MM.1S (cell line): ENCODE measurements around the gene ZNF438.

ENCODE experiments used
- DNase-seq: peaks from one replicate; pipeline ENCODE4 v3.0.0-alpha.2; 2015
- H2AFZ ChIP-seq: fragments of 300-600 bp; sonication (generic); 2 replicates; pipeline ENCODE4 v1.6.0; 2016; ENCODE audit warnings: antibody characterized with exemption, low read length
- H3F3A ChIP-seq: fragments of 300-600 bp; sonication (generic); 2 replicates; pipeline ENCODE4 v1.6.1; 2016; ENCODE audit warnings: mild to moderate bottlenecking, antibody characterized with exemption, low read length, moderate library complexity, mixed read lengths; ENCODE audit not compliant: insufficient read depth
- H3K27ac ChIP-seq: fragments of 300-600 bp; sonication (generic); 2 replicates; pipeline ENCODE4 v1.5.1; 2016; ENCODE audit warnings: mild to moderate bottlenecking, low read length
- H3K27me3 ChIP-seq: fragments of 300-600 bp; sonication (generic); replicated peaks from 2 replicates; pipeline ENCODE4 v1.6.0; 2016; ENCODE audit warnings: low read length; ENCODE audit not compliant: insufficient read depth
- H3K36me3 ChIP-seq: fragments of 300-600 bp; sonication (generic); replicated peaks from 2 replicates; pipeline ENCODE4 v1.6.1; 2016; ENCODE audit warnings: mild to moderate bottlenecking, low read length, mixed read lengths; ENCODE audit not compliant: insufficient read depth
- H3K4me1 ChIP-seq: fragments of 300-600 bp; sonication (generic); 2 replicates; pipeline ENCODE4 v1.6.1; 2016; ENCODE audit warnings: low read length, mixed read lengths
- H3K4me2 ChIP-seq: fragments of 300-600 bp; sonication (generic); 2 replicates; pipeline ENCODE4 v1.6.0; 2016; ENCODE audit warnings: low read depth, low read length
- H3K4me3 ChIP-seq: fragments of 300-600 bp; sonication (generic); 2 replicates; pipeline ENCODE4 v1.5.1; 2016; ENCODE audit warnings: low read length, mixed read lengths
- H3K79me2 ChIP-seq: fragments of 300-600 bp; sonication (generic); 2 replicates; pipeline ENCODE4 v1.6.1; 2016; ENCODE audit warnings: mixed run types, low read length, mixed read lengths
- H3K9ac ChIP-seq: fragments of 300-600 bp; sonication (generic); 2 replicates; pipeline ENCODE4 v1.6.1; 2016; ENCODE audit warnings: low read length, mixed read lengths
- H3K9me2 ChIP-seq: fragments of 300-600 bp; sonication (generic); replicated peaks from 2 replicates; pipeline ENCODE4 v1.6.1; 2016; ENCODE audit warnings: mild to moderate bottlenecking, low read length, mixed read lengths; ENCODE audit not compliant: insufficient read depth
- H3K9me3 ChIP-seq: fragments of 300-600 bp; sonication (generic); replicated peaks from 2 replicates; pipeline ENCODE4 v1.6.1; 2016; ENCODE audit warnings: mild to moderate bottlenecking, low read length, mixed read lengths; ENCODE audit not compliant: insufficient read depth
- H4K20me1 ChIP-seq: fragments of 300-600 bp; sonication (generic); 2 replicates; pipeline ENCODE4 v1.6.1; 2016; ENCODE audit warnings: mild to moderate bottlenecking, low read length, moderate library complexity, mixed read lengths; ENCODE audit not compliant: insufficient read depth
- EZH2 ChIP-seq: fragments of 300-600 bp; sonication (generic); optimal IDR thresholded peaks from 2 replicates; pipeline ENCODE3; 2017; ENCODE audit warnings: low read depth, mild to moderate bottlenecking, antibody characterized with exemption, low read length, mixed read lengths
- EZH2phosphoT487 ChIP-seq: fragments of 300-600 bp; sonication (generic); IDR thresholded peaks from 2 replicates; pipeline ENCODE4 v1.6.1; 2018; ENCODE audit warnings: antibody characterized with exemption, low read length
- TF ChIP-seq, protein P1 (sequence below): fragments of 300-600 bp; sonication (generic); IDR thresholded peaks from 2 replicates; pipeline ENCODE4 v1.5.1; 2016; ENCODE audit warnings: antibody characterized with exemption, low read length, mixed read lengths

ZNF438 gene

DNA sequence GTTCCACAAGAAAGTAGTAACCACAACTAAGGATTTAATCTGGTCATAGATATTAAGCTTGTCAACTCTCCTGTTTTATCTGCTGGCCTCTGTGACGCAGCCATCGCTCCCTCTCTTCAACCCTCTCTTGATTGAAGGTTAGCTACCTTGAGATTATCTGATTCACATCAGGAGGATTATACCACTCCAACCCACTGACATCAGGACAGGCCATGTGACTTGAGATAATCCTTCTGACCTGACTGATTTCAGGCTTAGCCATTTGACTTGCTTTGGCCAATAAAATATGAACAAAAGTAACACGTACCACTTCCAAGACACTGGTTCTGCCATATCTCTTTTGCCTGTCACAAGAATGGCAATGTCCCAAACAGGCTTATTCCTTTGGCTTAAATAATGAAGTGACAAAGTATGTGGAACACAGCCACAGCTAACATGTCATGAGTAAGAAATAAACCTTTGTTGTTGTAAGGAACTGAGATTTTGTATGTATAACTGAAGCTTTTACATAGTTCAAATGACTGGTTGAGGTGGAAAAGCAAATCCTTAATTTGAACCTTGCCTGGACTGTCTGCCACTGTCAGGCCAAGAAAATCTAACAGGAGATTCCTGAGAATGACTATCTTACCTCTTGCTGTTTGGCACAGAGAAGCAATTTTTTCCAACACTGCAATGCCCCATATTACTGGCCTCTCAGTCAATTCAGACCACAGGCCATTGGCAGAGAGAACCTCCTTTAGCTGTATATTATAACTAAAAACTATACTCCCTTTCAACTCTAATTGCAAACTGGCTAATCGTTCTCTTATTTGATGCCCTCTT is 13.9 kb downstream of the ZNF438 start:
- Histone ChIP-seq H3K9me3 (no peaks in the 10 kb centered on the region), H3K9me2 (no peaks in the 10 kb centered on the region), H3K36me3 (no peaks in the 10 kb centered on the region), H3K4me3 (no peak overlapping the region), H3K4me2 (no peak overlapping the region), H3F3A (no peaks in the 10 kb centered on the region), H2AFZ (no peak overlapping the region), H3K79me2 (0 out of 2 replicates have a peak, but pooled peaks cover 3% of the 10 kb centered on the region), H3K4me1 (peaks cover 7% of the 10 kb centered on the region), H4K20me1 (no peaks in the 10 kb centered on the region), H3K27ac (no peak overlapping the region), H3K27me3 (no peaks in the 10 kb centered on the region), H3K9ac (no peak overlapping the region)
- TF ChIP-seq EZH2phosphoT487 (no peak), EZH2 (no peak)
- TF ChIP-seq, protein P1, sequence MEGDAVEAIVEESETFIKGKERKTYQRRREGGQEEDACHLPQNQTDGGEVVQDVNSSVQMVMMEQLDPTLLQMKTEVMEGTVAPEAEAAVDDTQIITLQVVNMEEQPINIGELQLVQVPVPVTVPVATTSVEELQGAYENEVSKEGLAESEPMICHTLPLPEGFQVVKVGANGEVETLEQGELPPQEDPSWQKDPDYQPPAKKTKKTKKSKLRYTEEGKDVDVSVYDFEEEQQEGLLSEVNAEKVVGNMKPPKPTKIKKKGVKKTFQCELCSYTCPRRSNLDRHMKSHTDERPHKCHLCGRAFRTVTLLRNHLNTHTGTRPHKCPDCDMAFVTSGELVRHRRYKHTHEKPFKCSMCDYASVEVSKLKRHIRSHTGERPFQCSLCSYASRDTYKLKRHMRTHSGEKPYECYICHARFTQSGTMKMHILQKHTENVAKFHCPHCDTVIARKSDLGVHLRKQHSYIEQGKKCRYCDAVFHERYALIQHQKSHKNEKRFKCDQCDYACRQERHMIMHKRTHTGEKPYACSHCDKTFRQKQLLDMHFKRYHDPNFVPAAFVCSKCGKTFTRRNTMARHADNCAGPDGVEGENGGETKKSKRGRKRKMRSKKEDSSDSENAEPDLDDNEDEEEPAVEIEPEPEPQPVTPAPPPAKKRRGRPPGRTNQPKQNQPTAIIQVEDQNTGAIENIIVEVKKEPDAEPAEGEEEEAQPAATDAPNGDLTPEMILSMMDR = no peak
- no peak for DNase-seq

DNA sequence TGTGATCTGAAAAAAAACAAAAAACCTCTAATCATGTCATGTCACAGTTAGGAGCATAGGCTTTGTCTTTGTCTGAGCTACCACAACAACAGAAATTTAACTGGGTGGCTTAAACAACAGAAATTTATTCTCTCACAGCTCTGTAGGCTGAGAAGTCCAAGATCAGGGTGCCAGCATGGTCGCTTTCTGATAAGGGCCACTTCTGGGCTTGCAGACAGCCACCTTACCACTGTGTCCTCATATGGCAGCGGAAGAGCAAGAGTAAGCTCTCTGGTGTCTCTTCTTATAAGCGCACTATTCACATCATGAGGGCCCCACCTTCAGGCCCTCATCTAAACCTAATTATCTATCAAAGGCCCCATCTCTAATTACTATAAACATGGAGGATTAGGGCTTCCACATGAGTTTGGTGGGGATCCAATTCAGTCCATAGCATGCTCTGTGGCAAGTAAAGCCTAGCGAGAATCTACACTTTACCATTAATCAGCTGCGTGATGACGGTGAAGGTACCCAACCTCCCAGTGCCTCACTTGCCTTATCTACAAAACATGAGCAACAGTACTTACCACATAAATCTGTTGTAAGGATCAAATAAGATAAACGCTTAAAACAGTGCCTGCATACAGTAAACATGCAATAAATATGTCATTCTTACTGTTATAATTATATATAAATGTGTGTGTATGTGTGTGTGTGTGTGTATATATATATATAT is 17.3 kb downstream of the ZNF438 start:
- Histone ChIP-seq H3F3A (no peaks in the 10 kb centered on the region), H4K20me1 (no peaks in the 10 kb centered on the region), H3K4me1 (peaks cover 2% of the 10 kb centered on the region; the same call in 1 of the 2 replicates), H3K9me3 (no peaks in the 10 kb centered on the region), H3K9ac (no peak overlapping the region), H2AFZ (no peak overlapping the region), H3K79me2 (no peaks in the 10 kb centered on the region), H3K27ac (no peak overlapping the region), H3K9me2 (no peaks in the 10 kb centered on the region), H3K4me2 (no peak overlapping the region), H3K27me3 (no peaks in the 10 kb centered on the region), H3K4me3 (no peak overlapping the region), H3K36me3 (no peaks in the 10 kb centered on the region)
- TF ChIP-seq EZH2 (no peak), EZH2phosphoT487 (no peak)
- TF ChIP-seq, protein P1 = no peak
- DNase-seq = no peak

DNA sequence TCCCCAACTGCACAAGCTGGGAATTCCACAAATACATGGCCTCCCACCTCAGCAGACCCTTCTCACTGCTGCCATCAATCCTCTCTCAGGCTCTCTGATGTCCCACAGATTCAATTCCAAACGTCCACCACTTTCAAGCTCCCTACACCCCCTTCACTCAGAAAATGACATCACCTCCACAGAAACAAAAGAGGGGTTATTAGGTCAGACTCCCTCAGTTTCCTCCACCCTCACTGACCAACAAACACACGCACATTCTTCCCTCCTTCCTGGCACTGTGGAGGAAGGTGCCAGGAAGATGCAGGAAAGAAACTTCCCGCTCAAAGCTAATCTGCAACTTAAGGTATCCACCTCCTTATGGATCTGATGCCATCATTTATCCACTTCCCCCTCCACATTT is 18.3 kb downstream of the ZNF438 start:
- Histone ChIP-seq H2AFZ (no peak overlapping the region), H3K27me3 (no peaks in the 10 kb centered on the region), H3K4me1 (peaks cover 5% of the 10 kb centered on the region), H3K9me3 (no peaks in the 10 kb centered on the region), H3K27ac (no peak overlapping the region), H3F3A (no peaks in the 10 kb centered on the region), H3K9ac (no peak overlapping the region), H3K79me2 (no peaks in the 10 kb centered on the region), H3K4me2 (no peak overlapping the region), H3K4me3 (no peak overlapping the region), H4K20me1 (no peaks in the 10 kb centered on the region), H3K36me3 (no peaks in the 10 kb centered on the region), H3K9me2 (no peaks in the 10 kb centered on the region)
- DNase-seq = no peak
- no peak for TF ChIP-seq EZH2phosphoT487
- TF ChIP-seq EZH2 = no peak
- TF ChIP-seq, protein P1 = no peak
